ENCODE measurements around the gene MORN1.
A peak's percentile ranks its signal among the peaks of the same experiment; 100 is the strongest.
"Not testable (repeated sequence)": the region's sequence is repeated elsewhere in the genome, so short reads cannot be mapped to it uniquely, and the experiment has no call there.

MORN1 gene

DNA sequence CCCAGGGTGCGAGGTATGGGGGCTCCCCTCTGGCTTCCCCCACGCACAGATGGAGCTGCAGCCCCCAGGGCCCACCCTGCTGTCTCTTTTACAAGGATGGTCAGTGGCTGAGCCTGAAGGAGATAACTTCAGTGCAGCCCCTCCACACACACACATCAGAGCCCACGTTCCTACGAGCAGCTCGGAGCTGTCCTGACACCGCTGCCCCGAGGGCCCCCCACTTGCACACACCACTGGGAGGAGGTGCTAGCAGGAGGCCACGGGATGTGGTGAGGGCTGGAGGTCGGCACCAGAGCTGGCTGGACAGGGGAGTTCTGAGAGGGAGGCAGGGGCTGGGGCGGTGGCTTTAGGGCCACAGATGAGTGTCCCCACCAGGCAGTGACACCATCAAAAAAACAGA lies 53.9 kb downstream of the MORN1 start:
- H3K4me3 ChIP-seq (ENCODE audit: low read depth, low read length), result no peak overlapping the region
- H3K9me3 ChIP-seq, result no peaks in the 10 kb centered on the region
- no peaks in the 10 kb centered on the region for H3K4me1 ChIP-seq
- no peaks in the 10 kb centered on the region for H3K36me3 ChIP-seq
- TF ChIP-seq, protein P1, sequence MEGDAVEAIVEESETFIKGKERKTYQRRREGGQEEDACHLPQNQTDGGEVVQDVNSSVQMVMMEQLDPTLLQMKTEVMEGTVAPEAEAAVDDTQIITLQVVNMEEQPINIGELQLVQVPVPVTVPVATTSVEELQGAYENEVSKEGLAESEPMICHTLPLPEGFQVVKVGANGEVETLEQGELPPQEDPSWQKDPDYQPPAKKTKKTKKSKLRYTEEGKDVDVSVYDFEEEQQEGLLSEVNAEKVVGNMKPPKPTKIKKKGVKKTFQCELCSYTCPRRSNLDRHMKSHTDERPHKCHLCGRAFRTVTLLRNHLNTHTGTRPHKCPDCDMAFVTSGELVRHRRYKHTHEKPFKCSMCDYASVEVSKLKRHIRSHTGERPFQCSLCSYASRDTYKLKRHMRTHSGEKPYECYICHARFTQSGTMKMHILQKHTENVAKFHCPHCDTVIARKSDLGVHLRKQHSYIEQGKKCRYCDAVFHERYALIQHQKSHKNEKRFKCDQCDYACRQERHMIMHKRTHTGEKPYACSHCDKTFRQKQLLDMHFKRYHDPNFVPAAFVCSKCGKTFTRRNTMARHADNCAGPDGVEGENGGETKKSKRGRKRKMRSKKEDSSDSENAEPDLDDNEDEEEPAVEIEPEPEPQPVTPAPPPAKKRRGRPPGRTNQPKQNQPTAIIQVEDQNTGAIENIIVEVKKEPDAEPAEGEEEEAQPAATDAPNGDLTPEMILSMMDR (IDR thresholded peaks at IDR 0.05; ENCODE audit: low read depth, low read length), result no peak
- no peak for DNase-seq
- no peaks in the 10 kb centered on the region for H3K27me3 ChIP-seq

DNA sequence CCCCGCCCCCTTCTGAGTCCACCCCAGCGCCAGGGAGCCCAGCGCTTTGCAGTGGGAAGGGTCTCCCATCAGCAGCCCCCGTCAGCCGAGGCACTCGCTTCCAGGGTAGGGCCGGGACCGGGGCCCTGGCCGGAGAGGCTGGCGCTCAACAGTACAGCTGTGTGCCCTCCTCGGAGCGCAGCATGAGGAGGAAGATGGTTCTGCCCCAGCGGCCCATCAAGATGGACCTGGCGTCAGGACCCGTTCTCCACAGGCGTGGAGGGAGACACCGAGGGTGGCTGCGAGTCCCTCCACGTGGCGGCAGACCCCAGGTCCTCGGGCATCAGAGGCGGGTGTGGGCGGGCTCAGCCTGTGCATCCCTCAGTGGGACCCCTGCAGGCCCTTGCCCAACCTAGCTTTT lies 54.3 kb downstream of the MORN1 start:
- Histone ChIP-seq H3K9me3 (no peaks in the 10 kb centered on the region), H3K27me3 (no peaks in the 10 kb centered on the region), H3K4me1 (no peaks in the 10 kb centered on the region), H3K36me3 (no peaks in the 10 kb centered on the region), H3K4me3 (ENCODE audit: low read depth, low read length) (no peak overlapping the region)
- DNase-seq, result no peak
- TF ChIP-seq, protein P1 (IDR thresholded peaks at IDR 0.05; ENCODE audit: low read depth, low read length), result no peak

DNA sequence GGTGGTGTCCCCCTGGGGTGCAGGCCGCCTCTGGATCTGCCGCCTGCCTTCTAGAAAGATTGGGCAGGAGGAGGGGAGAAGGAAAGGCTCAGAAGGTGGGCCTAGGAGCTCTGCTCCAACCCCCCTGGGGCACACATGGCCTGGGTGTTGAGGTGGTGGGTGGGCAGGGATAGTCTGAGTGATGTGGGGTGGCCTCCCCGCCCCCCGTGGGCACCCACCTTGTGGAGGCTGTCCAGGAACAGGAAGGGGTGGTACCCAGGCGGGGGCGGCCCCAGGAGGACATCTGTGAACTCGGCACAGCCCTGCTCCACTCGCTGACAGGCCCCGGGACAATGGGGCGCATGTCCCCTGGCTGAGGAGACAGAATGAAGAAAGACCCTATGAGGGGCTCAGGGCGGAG lies 54.9 kb downstream of the MORN1 start:
- no peak for DNase-seq
- H3K4me3 ChIP-seq (ENCODE audit: low read depth, low read length), result no peak overlapping the region
- TF ChIP-seq, protein P1 (IDR thresholded peaks at IDR 0.05; ENCODE audit: low read depth, low read length), result no peak
- no peaks in the 10 kb centered on the region for H3K9me3 ChIP-seq
- H3K27me3 ChIP-seq, result no peaks in the 10 kb centered on the region
- H3K4me1 ChIP-seq, result no peaks in the 10 kb centered on the region
- no peaks in the 10 kb centered on the region for H3K36me3 ChIP-seq

DNA sequence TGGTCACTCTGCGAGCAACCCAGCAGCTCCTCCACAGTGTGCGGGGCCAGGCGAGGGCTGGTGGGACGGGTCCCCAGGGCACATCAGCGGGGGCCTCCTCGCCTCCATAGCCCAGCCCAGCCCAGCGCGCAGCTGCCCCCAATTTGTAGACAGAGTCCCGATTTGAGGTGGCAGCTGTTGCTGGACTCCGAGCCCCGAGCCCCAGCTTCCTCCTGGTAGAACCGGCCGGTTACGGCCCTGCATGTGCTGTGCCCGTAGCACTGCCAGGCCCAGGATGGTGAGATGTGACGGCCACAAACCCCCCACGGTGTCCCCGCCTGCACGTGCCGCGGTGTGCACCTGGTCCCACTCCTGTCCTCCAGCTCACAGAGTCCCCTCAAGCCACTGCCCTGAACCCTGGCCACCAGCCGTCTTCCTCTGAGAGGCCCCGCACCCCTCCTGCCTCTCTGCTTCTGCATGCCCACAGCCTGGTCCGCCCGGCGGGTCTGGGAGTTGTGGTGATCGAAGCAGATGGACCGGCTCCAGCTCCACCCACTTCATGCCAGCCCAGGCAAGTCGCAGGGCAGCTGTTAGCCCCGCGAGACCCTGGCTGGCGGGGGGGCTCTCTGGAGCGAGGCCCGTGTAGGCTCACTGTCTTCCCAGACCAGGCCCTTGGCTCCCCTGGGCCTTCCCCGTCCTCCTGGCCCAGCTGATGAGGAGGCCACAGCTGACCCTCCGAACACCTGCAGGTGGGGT lies 55.5 kb downstream of the MORN1 start:
- TF ChIP-seq, protein P1 (IDR thresholded peaks at IDR 0.05; ENCODE audit: low read depth, low read length), result no peak
- no peaks in the 10 kb centered on the region for H3K9me3 ChIP-seq
- no peaks in the 10 kb centered on the region for H3K4me1 ChIP-seq
- H3K4me3 ChIP-seq (ENCODE audit: low read depth, low read length), result no peak overlapping the region
- H3K27me3 ChIP-seq, result no peaks in the 10 kb centered on the region
- DNase-seq, result peak; percentile 28
- no peaks in the 10 kb centered on the region for H3K36me3 ChIP-seq

DNA sequence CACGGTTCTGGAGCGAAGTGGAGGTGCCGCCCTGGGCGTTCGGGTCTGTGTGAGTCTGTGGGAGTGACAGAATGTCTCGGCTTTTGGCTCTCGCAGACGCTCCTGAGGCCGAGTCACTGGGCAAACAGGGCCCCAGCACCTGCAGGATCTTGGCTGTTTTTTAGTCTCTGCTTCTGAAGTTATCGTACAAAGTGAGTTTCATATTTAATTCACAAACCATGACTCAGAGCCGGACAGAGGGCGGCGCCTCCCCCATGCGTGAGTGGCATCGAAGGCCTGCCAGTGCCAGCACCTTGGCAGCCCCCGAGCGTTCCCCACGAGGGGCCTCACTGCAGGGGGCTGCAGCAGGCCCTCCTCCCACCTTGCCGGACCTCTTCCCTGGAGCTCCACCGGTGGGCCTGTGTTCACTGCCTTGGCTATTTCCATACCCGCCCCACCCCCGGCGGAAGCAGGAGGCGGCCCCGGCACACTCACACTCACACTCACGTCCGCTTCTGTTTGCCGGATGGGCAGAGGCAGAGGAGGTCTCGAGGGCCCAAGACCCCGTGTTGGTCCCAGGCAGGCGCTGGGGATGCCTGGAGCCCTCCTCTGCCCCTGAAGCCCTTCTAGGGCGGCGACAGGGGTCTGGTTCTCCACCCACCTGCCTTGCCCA lies 56.3 kb downstream of the MORN1 start:
- Histone ChIP-seq H3K36me3 (no peaks in the 10 kb centered on the region), H3K4me3 (ENCODE audit: low read depth, low read length) (no peak overlapping the region), H3K9me3 (no peaks in the 10 kb centered on the region), H3K27me3 (no peaks in the 10 kb centered on the region), H3K4me1 (no peaks in the 10 kb centered on the region)
- TF ChIP-seq, protein P1 (IDR thresholded peaks at IDR 0.05; ENCODE audit: low read depth, low read length), result no peak
- no peak for DNase-seq

DNA sequence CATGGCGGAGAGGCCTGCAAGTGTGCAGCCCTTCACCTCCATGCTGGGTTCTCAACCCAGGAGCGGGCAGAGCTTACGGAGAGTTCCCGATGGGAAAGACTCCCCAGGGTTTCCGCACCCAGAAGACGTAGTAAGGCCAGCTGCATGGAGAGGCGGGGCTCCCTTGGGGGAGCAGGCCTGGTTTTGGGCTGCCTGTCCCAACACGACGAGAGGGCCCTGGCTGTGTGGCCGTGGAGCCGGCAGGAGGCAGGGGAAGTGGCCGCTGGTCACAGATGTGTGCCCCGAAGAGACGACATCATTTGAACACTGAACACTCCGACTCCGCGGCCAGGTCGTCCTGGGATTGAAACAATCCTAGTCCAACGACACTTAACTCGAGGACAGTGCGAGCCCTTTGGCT lies 57.0 kb downstream of the MORN1 start:
- no peak for DNase-seq
- TF ChIP-seq, protein P1 (IDR thresholded peaks at IDR 0.05; ENCODE audit: low read depth, low read length), result no peak
- Histone ChIP-seq H3K27me3 (no peaks in the 10 kb centered on the region), H3K4me1 (no peaks in the 10 kb centered on the region), H3K36me3 (no peaks in the 10 kb centered on the region), H3K9me3 (no peaks in the 10 kb centered on the region), H3K4me3 (ENCODE audit: low read depth, low read length) (no peak overlapping the region)

DNA sequence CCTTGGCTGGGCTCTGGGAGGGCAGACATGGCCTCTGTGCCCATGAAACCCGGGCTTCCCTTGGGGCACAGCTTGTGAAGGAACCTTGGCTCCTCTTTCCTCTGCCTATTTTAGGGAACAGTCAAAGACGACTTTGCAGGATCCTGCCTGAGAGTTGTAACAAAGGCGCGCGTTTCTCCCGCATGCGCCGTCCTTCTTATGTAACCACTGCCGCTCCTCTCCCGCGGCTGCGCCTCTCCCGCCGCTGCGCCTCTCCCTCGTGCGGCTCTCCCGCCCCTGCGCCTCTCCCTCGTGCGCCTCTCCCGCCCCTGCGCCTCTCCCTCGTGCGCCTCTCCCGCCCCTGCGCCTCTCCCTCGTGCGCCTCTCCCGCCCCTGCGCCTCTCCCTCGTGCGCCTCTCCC lies 59.8 kb downstream of the MORN1 start:
- not testable (repeated sequence) for H3K9me3 ChIP-seq; DNase-seq; H3K27me3 ChIP-seq; H3K36me3 ChIP-seq; H3K4me1 ChIP-seq; H3K4me3 ChIP-seq (ENCODE audit: low read depth, low read length)

All from BE2C (cell line).